Endothelial cell of umbilical vein (primary cell): ENCODE data around the gene KRTAP2-1. TPM values are rescaled to one million over a fixed set of nuclear protein-coding genes. Genes with fewer than 3 reads are reported as not detected.

Source experiments
- BruUV-seq: library from RNA; stranded (reverse); fragments of 400-500 nt; replicated peaks from 2 replicates; lab custom pipeline; 2021; lab: Mats Ljungman, UMichigan
- CTCF ChIA-PET: fragments of 300-600, 350-600 bp; sonication (Branson Sonifier 250); formaldehyde crosslinking; loops from one replicate; lab custom pipeline; 2021; ENCODE audit warnings: antibody characterized with exemption, inconsistent platforms; lab: Charles Lee
- POLR2A ChIA-PET: fragments of 300-600, 350-600 bp; sonication (Branson Sonifier 250); formaldehyde crosslinking; loops from one replicate; lab custom pipeline; 2021; ENCODE audit warnings: antibody characterized with exemption, inconsistent platforms; lab: Charles Lee
- DNase-seq: peaks from one replicate; pipeline ENCODE4 v3.0.0-alpha.2; 2011; ENCODE audit warnings: low read depth, low spot score
- FAIRE-seq: peaks from 2 replicates; lab custom pipeline; 2011; peaks lifted over from hg19 to GRCh38; lab: Jason Lieb, UNC
- H2AFZ ChIP-seq: 2 replicates; pipeline ENCODE4 v1.6.0; 2012; ENCODE audit warnings: low read depth, low read length, control low read depth, inconsistent platforms
- H3K27ac ChIP-seq: 2 replicates; pipeline ENCODE4 v1.5.1; 2011; ENCODE audit warnings: low read depth, mild to moderate bottlenecking, control low read depth, low read length, moderate library complexity; ENCODE audit not compliant: insufficient read depth
- H3K27me3 ChIP-seq, 2 experiments: 2 replicates each; pipeline versions ENCODE4 v1.6.0 to v1.6.1; 2011; ENCODE audit warnings: low read length in 2 of 2, mixed read lengths in 1 of 2; ENCODE audit not compliant: control insufficient read depth in 2 of 2, insufficient read depth in 2 of 2
- H3K36me3 ChIP-seq, 2 experiments: 2 replicates in 1 of 2; 3 replicates in 1 of 2; pipeline ENCODE4 v1.5.1; 2011; ENCODE audit warnings: low read length in 2 of 2, mild to moderate bottlenecking in 1 of 2, moderate library complexity in 1 of 2; ENCODE audit not compliant: control insufficient read depth in 2 of 2, insufficient read depth in 2 of 2; ENCODE audit errors: extremely low read depth in 1 of 2
- H3K4me1 ChIP-seq: 3 replicates; pipeline ENCODE4 v1.5.1; 2011; ENCODE audit warnings: mild to moderate bottlenecking, low read length; ENCODE audit not compliant: control insufficient read depth, insufficient read depth; ENCODE audit errors: extremely low read depth
- H3K4me2 ChIP-seq: 2 replicates; pipeline ENCODE4 v1.6.1; 2011; ENCODE audit warnings: low read length, control low read depth, mixed read lengths; ENCODE audit not compliant: insufficient read depth
- H3K4me3 ChIP-seq, 3 experiments: fragments of 200-600 bp in 1 of 3; sonication (generic), shearing (Covaris generic) in 1 of 3; replicated peaks in 1 of 3; 2 replicates each; pipeline ENCODE4 v1.5.1; 2011 to 2016; ENCODE audit warnings: control low read depth in 3 of 3, low read length in 3 of 3, mild to moderate bottlenecking in 2 of 3, inconsistent platforms in 1 of 3, low read depth in 1 of 3, moderate library complexity in 1 of 3; ENCODE audit not compliant: insufficient read depth in 1 of 3
- H3K79me2 ChIP-seq: 2 replicates; pipeline ENCODE4 v1.6.0; 2012; ENCODE audit warnings: low read length, inconsistent platforms; ENCODE audit not compliant: control insufficient read depth, insufficient read depth
- H3K9ac ChIP-seq: replicated peaks from 2 replicates; pipeline ENCODE3; 2011; ENCODE audit warnings: low read length, control low read depth; ENCODE audit not compliant: insufficient read depth; ENCODE audit errors: extremely low read depth
- H3K9me1 ChIP-seq: replicated peaks from 3 replicates; pipeline ENCODE4 v1.6.0; 2011; ENCODE audit warnings: mild to moderate bottlenecking, low read length; ENCODE audit not compliant: control insufficient read depth, insufficient read depth; ENCODE audit errors: extremely low read depth
- H3K9me3 ChIP-seq: replicated peaks from 2 replicates; pipeline ENCODE4 v1.5.1; 2012; ENCODE audit warnings: low read length, inconsistent platforms; ENCODE audit not compliant: control insufficient read depth, insufficient read depth
- H4K20me1 ChIP-seq: replicated peaks from 2 replicates; pipeline ENCODE3; 2011; ENCODE audit warnings: mild to moderate bottlenecking, low read length; ENCODE audit not compliant: control insufficient read depth, insufficient read depth; ENCODE audit errors: extremely low read depth
- FOS ChIP-seq: IDR thresholded peaks from 2 replicates; pipeline ENCODE4 v1.6.1; 2011; ENCODE audit warnings: mild to moderate bottlenecking, low read length, moderate library complexity, borderline replicate concordance; ENCODE audit not compliant: insufficient read depth
- GATA2 ChIP-seq: IDR thresholded peaks from 2 replicates; pipeline ENCODE4 v1.7.0; 2011; ENCODE audit warnings: low read depth, mild to moderate bottlenecking, moderate library complexity, mixed read lengths, low read length; ENCODE audit not compliant: insufficient read length, insufficient read depth
- MYC ChIP-seq: IDR thresholded peaks from one replicate; pipeline ENCODE4 v1.6.1; 2011; ENCODE audit warnings: mild to moderate bottlenecking, low read depth, low read length
- POLR2A ChIP-seq: IDR thresholded peaks from 2 replicates; pipeline ENCODE4 v1.6.1; 2012; ENCODE audit warnings: low read depth, mild to moderate bottlenecking, control low read depth, low read length
- POLR2AphosphoS5 ChIP-seq: IDR thresholded peaks from 2 replicates; pipeline ENCODE4 v1.6.1; 2012; ENCODE audit warnings: low read depth, mild to moderate bottlenecking, control low read depth, low read length, moderate library complexity; ENCODE audit not compliant: insufficient read depth
- dilution Hi-C: fragments of 300-500 bp; cut with MboI; formaldehyde crosslinking; loops from one replicate; pipeline ENCODE4 v1.15.0; 2019; ENCODE audit warnings: low sequenced_read_pairs; ENCODE audit not compliant: extremely low pct_ligation_motif_present
- intact Hi-C: fragments of 100-400 bp; cut with micrococcal nuclease; formaldehyde crosslinking; loops from one replicate; pipeline ENCODE4 v1.10.0; 2022
- polyA plus RNA-seq, 4 experiments: library from polyadenylated mRNA; depleted of rRNA in 3 of 4; stranded (reverse) in 3 of 4; unstranded in 1 of 4; fragments of >200 nt; gene quantifications; 2 replicates each; pipeline versions ENCODE4 v1.2.1 to v1.2.3, GENCODE V29; 2011 to 2012; ENCODE audit warnings: missing spikeins in 1 of 4
- total RNA-seq: library from RNA; stranded (reverse); gene quantifications from 2 replicates; pipeline ENCODE4 v1.2.3, GENCODE V29; 2021
- TF ChIP-seq, protein P1 (sequence below), 2 donors: IDR thresholded peaks; 1 replicate in 1 of 2; 2 replicates in 1 of 2; pipeline ENCODE4 v1.5.1; 2011; ENCODE audit warnings: low read length in 2 of 2, mild to moderate bottlenecking in 2 of 2, moderate library complexity in 2 of 2, control low read depth in 1 of 2, inconsistent platforms in 1 of 2, low read depth in 1 of 2; ENCODE audit not compliant: insufficient read depth in 1 of 2; ENCODE audit errors: extremely low read depth in 1 of 2
- TF ChIP-seq, protein P2 (sequence below): IDR thresholded peaks from 2 replicates; pipeline ENCODE4 v1.6.1; 2011; ENCODE audit not compliant: insufficient read depth, insufficient read length

Gene KRTAP2-1
- total and polyA plus RNA-seq, 2 donors (not counting 3 experiments of a cell fraction or from before 2014, with no cell fraction given) = not detected

DNA sequence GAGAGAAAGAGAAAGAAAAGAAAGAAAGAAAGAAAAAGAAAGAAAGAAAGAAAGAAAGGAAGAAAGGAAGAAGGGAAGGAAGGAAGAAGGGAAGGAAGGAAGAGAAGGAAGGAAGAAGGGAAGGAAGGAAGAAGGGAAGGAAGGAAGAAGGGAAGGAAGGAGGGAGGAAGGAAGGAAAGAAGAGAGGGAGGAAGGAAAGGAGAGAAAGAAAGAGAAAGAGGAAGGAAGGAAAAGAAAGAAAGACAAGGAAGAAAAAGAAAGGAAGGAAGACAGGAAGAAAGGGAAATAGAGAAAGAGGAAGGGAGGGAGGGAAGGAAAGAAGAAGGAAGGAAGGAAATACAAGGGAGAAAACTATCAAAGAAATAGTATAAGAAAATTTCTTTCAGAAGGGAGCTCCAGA, 29.7 kb upstream of the KRTAP2-1 start:
- TF ChIP-seq, protein P1, sequence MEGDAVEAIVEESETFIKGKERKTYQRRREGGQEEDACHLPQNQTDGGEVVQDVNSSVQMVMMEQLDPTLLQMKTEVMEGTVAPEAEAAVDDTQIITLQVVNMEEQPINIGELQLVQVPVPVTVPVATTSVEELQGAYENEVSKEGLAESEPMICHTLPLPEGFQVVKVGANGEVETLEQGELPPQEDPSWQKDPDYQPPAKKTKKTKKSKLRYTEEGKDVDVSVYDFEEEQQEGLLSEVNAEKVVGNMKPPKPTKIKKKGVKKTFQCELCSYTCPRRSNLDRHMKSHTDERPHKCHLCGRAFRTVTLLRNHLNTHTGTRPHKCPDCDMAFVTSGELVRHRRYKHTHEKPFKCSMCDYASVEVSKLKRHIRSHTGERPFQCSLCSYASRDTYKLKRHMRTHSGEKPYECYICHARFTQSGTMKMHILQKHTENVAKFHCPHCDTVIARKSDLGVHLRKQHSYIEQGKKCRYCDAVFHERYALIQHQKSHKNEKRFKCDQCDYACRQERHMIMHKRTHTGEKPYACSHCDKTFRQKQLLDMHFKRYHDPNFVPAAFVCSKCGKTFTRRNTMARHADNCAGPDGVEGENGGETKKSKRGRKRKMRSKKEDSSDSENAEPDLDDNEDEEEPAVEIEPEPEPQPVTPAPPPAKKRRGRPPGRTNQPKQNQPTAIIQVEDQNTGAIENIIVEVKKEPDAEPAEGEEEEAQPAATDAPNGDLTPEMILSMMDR (IDR thresholded peaks at IDR 0.05; ENCODE audit: extremely low read depth in 1 of 2, insufficient read depth in 1 of 2, low read depth in 1 of 2, low read length in 2 of 2) = no peak
- no peak for TF ChIP-seq MYC
- no peak for TF ChIP-seq POLR2AphosphoS5
- Histone ChIP-seq H3K4me1 (no peaks in the 10 kb centered on the region), H3K4me2 (no peak overlapping the region), H4K20me1 (no peaks in the 10 kb centered on the region), H3K4me3 (no peak overlapping the region), H3K36me3 (no peaks in the 10 kb centered on the region), H3K79me2 (no peaks in the 10 kb centered on the region), H2AFZ (no peak overlapping the region), H3K9ac (no peak overlapping the region), H3K9me3 (no peaks in the 10 kb centered on the region), H3K27ac (no peak overlapping the region), H3K27me3 (no peaks in the 10 kb centered on the region), H3K9me1 (no peaks in the 10 kb centered on the region)
- CTCF ChIA-PET = interaction anchor here (1.0 kb wide), 1 partner anchor 29 kb away, joined by 4 read pairs; the partner anchor contains the start of gene KRTAP2-1
- DNase-seq (no peak), FAIRE-seq (no peak)
- no TSS peak for BruUV-seq
- POLR2A ChIA-PET = no interaction called here
- dilution Hi-C loops = no loop called here
- intact Hi-C loops = no loop called here

DNA sequence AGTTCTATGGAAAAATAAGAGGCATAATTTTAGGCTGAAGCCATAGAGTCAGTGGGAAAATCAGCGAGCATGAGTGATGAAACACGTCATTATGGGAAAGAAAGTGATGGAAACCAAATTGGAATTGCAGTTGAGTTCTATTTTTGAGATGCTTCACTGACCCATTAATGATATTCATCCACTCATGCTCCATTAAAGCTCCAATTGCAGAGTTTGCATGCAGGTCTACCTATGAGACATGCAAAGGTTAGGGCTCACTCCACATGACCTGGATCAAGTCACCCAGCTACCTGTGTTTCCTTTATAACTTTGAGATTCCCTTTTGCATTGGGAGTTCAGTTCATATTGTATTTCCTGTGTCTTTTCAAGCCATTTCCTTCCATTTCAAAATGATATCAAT, 26.6 kb upstream of the KRTAP2-1 start:
- intact Hi-C loops (no loop called here), dilution Hi-C loops (no loop called here)
- Histone ChIP-seq H3K9me3 (no peaks in the 10 kb centered on the region), H3K4me2 (no peak overlapping the region), H3K4me3 (no peak overlapping the region), H3K27me3 (no peaks in the 10 kb centered on the region), H2AFZ (no peak overlapping the region), H3K79me2 (no peaks in the 10 kb centered on the region), H3K9me1 (no peaks in the 10 kb centered on the region), H4K20me1 (no peaks in the 10 kb centered on the region), H3K4me1 (no peaks in the 10 kb centered on the region), H3K27ac (no peak overlapping the region), H3K36me3 (no peaks in the 10 kb centered on the region), H3K9ac (no peak overlapping the region)
- no peak for TF ChIP-seq POLR2A
- no peak for TF ChIP-seq FOS
- TF ChIP-seq, protein P2, sequence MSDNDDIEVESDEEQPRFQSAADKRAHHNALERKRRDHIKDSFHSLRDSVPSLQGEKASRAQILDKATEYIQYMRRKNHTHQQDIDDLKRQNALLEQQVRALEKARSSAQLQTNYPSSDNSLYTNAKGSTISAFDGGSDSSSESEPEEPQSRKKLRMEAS = no peak
- TF ChIP-seq GATA2 = no peak
- no peak for TF ChIP-seq MYC
- TF ChIP-seq, protein P1 (IDR thresholded peaks at IDR 0.05; ENCODE audit: extremely low read depth in 1 of 2, insufficient read depth in 1 of 2, low read depth in 1 of 2, low read length in 2 of 2) = no peak
- DNase-seq (no peak), FAIRE-seq (no peak)
- ChIA-PET POLR2A (no interaction called here), CTCF (no interaction called here)
- no TSS peak for BruUV-seq
